HUES6 (cell line): Measurements from ENCODE around the gene CALML4.

Source experiments
- H3K27ac ChIP-seq: 2 replicates; pipeline ENCODE4 v1.7.0; 2013; ENCODE audit warnings: low read depth, mild to moderate bottlenecking, low read length, inconsistent platforms
- H3K27me3 ChIP-seq: 2 replicates; pipeline ENCODE4 v1.6.1; 2013; ENCODE audit warnings: low read length; ENCODE audit not compliant: control insufficient read depth, insufficient read depth
- H3K36me3 ChIP-seq: 2 replicates; pipeline ENCODE4 v1.6.1; 2013; ENCODE audit warnings: low read length; ENCODE audit not compliant: control insufficient read depth, insufficient read depth
- H3K4me1 ChIP-seq: 2 replicates; pipeline ENCODE4 v1.6.1; 2013; ENCODE audit warnings: low read length; ENCODE audit not compliant: control insufficient read depth, insufficient read depth
- H3K4me3 ChIP-seq: 2 replicates; pipeline ENCODE4 v1.5.1; 2013; ENCODE audit warnings: low read depth, low read length
- H3K9ac ChIP-seq: one replicate; pipeline ENCODE4 v1.6.1; 2013; ENCODE audit warnings: mild to moderate bottlenecking, low read length
- H3K9me3 ChIP-seq: 2 replicates; pipeline ENCODE4 v1.6.1; 2013; ENCODE audit warnings: low read depth, low read length; ENCODE audit not compliant: control insufficient read depth, insufficient read depth

The CALML4 gene

GRCh38 chr15:68158046-68158628 lies 47.0 kb downstream of the CALML4 start:
- Histone ChIP-seq H3K9me3 (no peaks in the 10 kb centered on the region; the same call in 1 of the 2 replicates), H3K4me1 (no peaks in the 10 kb centered on the region), H3K4me3 (no peak overlapping the region), H3K27me3 (no peaks in the 10 kb centered on the region), H3K36me3 (peaks cover 36% of the 10 kb centered on the region), H3K27ac (no peak overlapping the region), H3K9ac (no peak overlapping the region)

- peaks cover 36% of the 10 kb centered on the region for H3K36me3 ChIP-seq
Measured at GRCh38 chr15:68157074-68157473, 48.1 kb downstream of the CALML4 start.

GRCh38 chr15:68154923-68155559 lies 50.1 kb downstream of the CALML4 start:
- H3K4me1 ChIP-seq, result no peaks in the 10 kb centered on the region
- no peak overlapping the region for H3K27ac ChIP-seq
- H3K4me3 ChIP-seq, result no peak overlapping the region
- H3K36me3 ChIP-seq, result peaks cover 26% of the 10 kb centered on the region
- no peaks in the 10 kb centered on the region for H3K9me3 ChIP-seq
- H3K27me3 ChIP-seq, result no peaks in the 10 kb centered on the region
- H3K9ac ChIP-seq, result no peak overlapping the region

More at GRCh38 chr15:68157074-68157473, 48.1 kb downstream of the CALML4 start:
- H3K4me1 ChIP-seq, result no peaks in the 10 kb centered on the region
- H3K27me3 ChIP-seq, result no peaks in the 10 kb centered on the region
- no peak overlapping the region for H3K9ac ChIP-seq
- no peaks in the 10 kb centered on the region; the same call in 1 of the 2 replicates for H3K9me3 ChIP-seq
- no peak overlapping the region for H3K4me3 ChIP-seq
- no peak overlapping the region for H3K27ac ChIP-seq

- Histone ChIP-seq H3K9me3 (no peaks in the 10 kb centered on the region), H3K4me1 (0 out of 2 replicates have a peak, but pooled peaks cover 5% of the 10 kb centered on the region), H3K4me3 (no peak overlapping the region), H3K9ac (no peak overlapping the region), H3K36me3 (peaks cover 16% of the 10 kb centered on the region), H3K27me3 (no peaks in the 10 kb centered on the region), H3K27ac (no peak overlapping the region)
Measured at GRCh38 chr15:68152342-68152741, 52.8 kb downstream of the CALML4 start.

GRCh38 chr15:68151277-68151676 lies 53.9 kb downstream of the CALML4 start:
- H3K27me3 ChIP-seq, result no peaks in the 10 kb centered on the region
- H3K9me3 ChIP-seq, result no peaks in the 10 kb centered on the region
- H3K4me1 ChIP-seq, result 0 out of 2 replicates have a peak, but pooled peaks cover 5% of the 10 kb centered on the region
- H3K9ac ChIP-seq, result no peak overlapping the region
- peaks cover 22% of the 10 kb centered on the region for H3K36me3 ChIP-seq
- H3K4me3 ChIP-seq, result no peak overlapping the region
- H3K27ac ChIP-seq, result no peak overlapping the region

- Histone ChIP-seq H3K36me3 (peaks cover 14% of the 10 kb centered on the region), H3K4me3 (no peak overlapping the region), H3K27ac (no peak overlapping the region), H3K27me3 (no peaks in the 10 kb centered on the region), H3K9me3 (no peaks in the 10 kb centered on the region), H3K4me1 (0 out of 2 replicates have a peak, but pooled peaks cover 5% of the 10 kb centered on the region), H3K9ac (no peak overlapping the region)
Measured at GRCh38 chr15:68150187-68150586, 54.9 kb downstream of the CALML4 start.

GRCh38 chr15:68149059-68149458 lies 56.1 kb downstream of the CALML4 start:
- no peak overlapping the region for H3K4me3 ChIP-seq
- peaks cover 14% of the 10 kb centered on the region for H3K36me3 ChIP-seq
- H3K27me3 ChIP-seq, result no peaks in the 10 kb centered on the region
- H3K4me1 ChIP-seq, result 0 out of 2 replicates have a peak, but pooled peaks cover 5% of the 10 kb centered on the region
- H3K9me3 ChIP-seq, result no peaks in the 10 kb centered on the region
- no peak overlapping the region for H3K9ac ChIP-seq
- no peak overlapping the region for H3K27ac ChIP-seq

- Histone ChIP-seq H3K4me3 (no peak overlapping the region), H3K27me3 (no peaks in the 10 kb centered on the region), H3K36me3 (peaks cover 14% of the 10 kb centered on the region), H3K9ac (no peak overlapping the region), H3K9me3 (no peaks in the 10 kb centered on the region), H3K4me1 (0 out of 2 replicates have a peak, but pooled peaks cover 5% of the 10 kb centered on the region), H3K27ac (no peak overlapping the region)
Measured at GRCh38 chr15:68148039-68148438, 57.1 kb downstream of the CALML4 start.

- no peak overlapping the region for H3K27ac ChIP-seq
- H3K9me3 ChIP-seq, result no peaks in the 10 kb centered on the region
- H3K4me1 ChIP-seq, result 0 out of 2 replicates have a peak, but pooled peaks cover 5% of the 10 kb centered on the region
- no peak overlapping the region for H3K4me3 ChIP-seq
- no peaks in the 10 kb centered on the region for H3K27me3 ChIP-seq
- H3K9ac ChIP-seq, result no peak overlapping the region
- peaks cover 14% of the 10 kb centered on the region for H3K36me3 ChIP-seq
Measured at GRCh38 chr15:68145706-68146105, 59.4 kb downstream of the CALML4 start.

- H3K4me3 ChIP-seq, result no peak overlapping the region
- H3K9me3 ChIP-seq, result no peaks in the 10 kb centered on the region
- H3K27me3 ChIP-seq, result no peaks in the 10 kb centered on the region
- 0 out of 2 replicates have a peak, but pooled peaks cover 2% of the 10 kb centered on the region for H3K4me1 ChIP-seq
- H3K36me3 ChIP-seq, result peaks cover 14% of the 10 kb centered on the region
- no peak overlapping the region for H3K9ac ChIP-seq
- no peak overlapping the region for H3K27ac ChIP-seq
Measured at GRCh38 chr15:68143785-68144184, 61.3 kb downstream of the CALML4 start.

GRCh38 chr15:68143129-68143528 lies 62.0 kb downstream of the CALML4 start:
- H3K27ac ChIP-seq, result no peak overlapping the region
- no peak overlapping the region for H3K9ac ChIP-seq
- no peaks in the 10 kb centered on the region for H3K9me3 ChIP-seq
- peaks cover 13% of the 10 kb centered on the region for H3K36me3 ChIP-seq
- H3K4me1 ChIP-seq, result no peaks in the 10 kb centered on the region
- no peaks in the 10 kb centered on the region for H3K27me3 ChIP-seq
- no peak overlapping the region for H3K4me3 ChIP-seq
